ENCODE results near the gene CD4. TPM values are rescaled to one million over a fixed set of nuclear protein-coding genes. Genes with fewer than 3 reads are reported as not detected.

Gene CD4
- total RNA-seq, 3 donors from 2014 or later (not counting 1 experiment from before 2014, with no cell fraction given), result 8.5 to 10.1 (median 9.8) TPM

DNA sequence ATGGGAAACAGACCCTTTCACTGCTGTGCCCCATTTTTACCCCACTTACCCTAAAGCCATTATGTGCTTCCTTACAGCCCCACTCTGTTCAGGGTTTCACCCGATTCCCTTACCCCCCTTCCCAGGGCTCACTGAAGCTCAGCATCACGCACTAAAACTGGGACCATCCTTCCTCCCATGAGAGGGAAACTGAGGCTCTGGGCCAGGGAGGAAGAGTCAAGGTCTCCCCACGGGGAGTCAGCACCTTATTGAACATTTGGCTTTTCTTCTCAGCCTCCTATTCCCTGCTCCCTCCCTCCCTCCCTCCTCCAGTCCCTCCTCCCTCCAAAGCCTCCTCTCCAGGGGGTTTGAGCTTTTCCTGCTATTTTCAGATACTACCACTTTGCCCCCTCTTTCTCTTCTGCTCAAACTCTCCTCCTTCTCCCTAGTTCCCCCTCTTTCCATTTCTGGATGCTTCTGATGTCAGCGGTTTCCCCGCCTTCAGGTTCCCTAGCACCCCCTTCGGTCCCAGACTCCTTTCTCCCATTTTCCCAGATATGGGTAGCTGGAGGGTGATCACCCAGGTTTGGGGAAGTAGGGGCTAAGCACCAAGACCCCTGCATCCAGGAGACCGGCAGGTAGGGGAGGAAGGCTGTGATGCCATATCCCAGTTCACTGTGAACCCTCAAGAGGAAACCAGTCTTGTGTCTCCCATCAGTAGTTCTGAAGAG is 33.3 kb downstream of the CD4 start:
- intact Hi-C loops (cut with micrococcal nuclease), result no loop called here
- Histone ChIP-seq H3K9me3 (ENCODE audit: control insufficient read depth, insufficient read depth, low read length) (no peaks in the 10 kb centered on the region), H3K4me3 (ENCODE audit: low read length) (no peak overlapping the region), H3K36me3 (ENCODE audit: control insufficient read depth, insufficient read depth, low read length) (no peaks in the 10 kb centered on the region), H3K27ac (ENCODE audit: low read length) (no peak overlapping the region), H3K4me1 (ENCODE audit: control insufficient read depth, insufficient read depth, low read length) (peaks cover 14% of the 10 kb centered on the region), H3K27me3 (ENCODE audit: control insufficient read depth, insufficient read depth, low read length) (peaks cover 36% of the 10 kb centered on the region)
- no peaks in the 10 kb centered on the region for H3K36me3 Mint-ChIP-seq
- 77% methylated on average over 5 of the region's 7 CpGs for WGBS (ENCODE audit: insufficient coverage)
- H3K4me3 Mint-ChIP-seq, result no peak overlapping the region
- TF ChIP-seq, protein P1, sequence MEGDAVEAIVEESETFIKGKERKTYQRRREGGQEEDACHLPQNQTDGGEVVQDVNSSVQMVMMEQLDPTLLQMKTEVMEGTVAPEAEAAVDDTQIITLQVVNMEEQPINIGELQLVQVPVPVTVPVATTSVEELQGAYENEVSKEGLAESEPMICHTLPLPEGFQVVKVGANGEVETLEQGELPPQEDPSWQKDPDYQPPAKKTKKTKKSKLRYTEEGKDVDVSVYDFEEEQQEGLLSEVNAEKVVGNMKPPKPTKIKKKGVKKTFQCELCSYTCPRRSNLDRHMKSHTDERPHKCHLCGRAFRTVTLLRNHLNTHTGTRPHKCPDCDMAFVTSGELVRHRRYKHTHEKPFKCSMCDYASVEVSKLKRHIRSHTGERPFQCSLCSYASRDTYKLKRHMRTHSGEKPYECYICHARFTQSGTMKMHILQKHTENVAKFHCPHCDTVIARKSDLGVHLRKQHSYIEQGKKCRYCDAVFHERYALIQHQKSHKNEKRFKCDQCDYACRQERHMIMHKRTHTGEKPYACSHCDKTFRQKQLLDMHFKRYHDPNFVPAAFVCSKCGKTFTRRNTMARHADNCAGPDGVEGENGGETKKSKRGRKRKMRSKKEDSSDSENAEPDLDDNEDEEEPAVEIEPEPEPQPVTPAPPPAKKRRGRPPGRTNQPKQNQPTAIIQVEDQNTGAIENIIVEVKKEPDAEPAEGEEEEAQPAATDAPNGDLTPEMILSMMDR (IDR thresholded peaks at IDR 0.05), result no peak
- peaks cover 44 to 61% of the 10 kb centered on the region in 2 donors for H3K27me3 Mint-ChIP-seq (ENCODE audit: low read depth in 2 of 2)
- H3K9me3 Mint-ChIP-seq, result no peaks in the 10 kb centered on the region
- no peak for ATAC-seq
- peaks cover 5 to 21% of the 10 kb centered on the region in 2 donors for H3K4me1 Mint-ChIP-seq
- DNase-seq, result no peak
- no peak overlapping the region for H3K27ac Mint-ChIP-seq

DNA sequence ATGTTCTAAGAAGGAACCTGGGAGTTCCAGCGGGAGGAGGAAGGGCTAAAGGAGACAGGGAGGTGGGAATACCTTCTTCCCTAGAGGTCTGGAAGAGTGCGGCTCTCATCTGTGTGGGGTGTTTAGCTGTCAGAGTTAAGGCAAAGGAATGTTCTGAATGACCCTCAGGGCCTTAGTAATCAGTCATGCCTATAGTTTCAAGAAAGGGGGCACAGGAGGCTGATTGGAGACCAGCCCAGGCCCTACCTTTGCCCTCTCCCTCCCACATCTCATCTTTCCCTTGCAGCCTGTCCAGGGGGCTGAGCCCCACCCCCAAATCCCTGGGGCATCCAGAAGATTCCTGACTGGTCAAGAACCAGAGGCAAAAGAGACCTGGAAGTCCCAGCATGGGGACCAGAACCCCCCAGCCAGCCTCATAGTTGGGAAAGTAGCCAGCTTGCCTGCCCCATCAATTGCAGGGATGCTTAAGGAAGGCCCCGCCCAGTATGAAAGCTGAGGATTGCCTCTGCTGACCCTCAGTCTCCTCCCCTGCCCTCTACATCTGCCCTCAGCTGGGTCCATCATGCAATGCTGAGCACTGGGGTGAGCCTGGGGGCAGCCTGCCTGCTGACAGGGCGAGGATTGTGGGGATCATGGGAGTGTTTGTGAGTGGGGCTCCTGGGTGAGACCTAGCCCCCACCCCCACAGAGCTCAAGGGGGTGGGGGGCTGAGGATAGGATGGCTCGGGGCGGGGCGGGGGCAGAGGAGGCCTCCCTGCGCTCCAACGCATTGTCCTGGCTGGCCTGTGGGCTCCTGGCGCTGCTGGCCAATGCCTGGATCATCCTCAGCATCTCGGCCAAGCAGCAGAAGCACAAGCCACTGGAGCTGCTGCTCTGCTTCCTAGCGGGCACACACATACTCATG is 34.1 kb downstream of the CD4 start:
- intact Hi-C loops (cut with micrococcal nuclease), result no loop called here
- no peak overlapping the region for H3K4me3 Mint-ChIP-seq

DNA sequence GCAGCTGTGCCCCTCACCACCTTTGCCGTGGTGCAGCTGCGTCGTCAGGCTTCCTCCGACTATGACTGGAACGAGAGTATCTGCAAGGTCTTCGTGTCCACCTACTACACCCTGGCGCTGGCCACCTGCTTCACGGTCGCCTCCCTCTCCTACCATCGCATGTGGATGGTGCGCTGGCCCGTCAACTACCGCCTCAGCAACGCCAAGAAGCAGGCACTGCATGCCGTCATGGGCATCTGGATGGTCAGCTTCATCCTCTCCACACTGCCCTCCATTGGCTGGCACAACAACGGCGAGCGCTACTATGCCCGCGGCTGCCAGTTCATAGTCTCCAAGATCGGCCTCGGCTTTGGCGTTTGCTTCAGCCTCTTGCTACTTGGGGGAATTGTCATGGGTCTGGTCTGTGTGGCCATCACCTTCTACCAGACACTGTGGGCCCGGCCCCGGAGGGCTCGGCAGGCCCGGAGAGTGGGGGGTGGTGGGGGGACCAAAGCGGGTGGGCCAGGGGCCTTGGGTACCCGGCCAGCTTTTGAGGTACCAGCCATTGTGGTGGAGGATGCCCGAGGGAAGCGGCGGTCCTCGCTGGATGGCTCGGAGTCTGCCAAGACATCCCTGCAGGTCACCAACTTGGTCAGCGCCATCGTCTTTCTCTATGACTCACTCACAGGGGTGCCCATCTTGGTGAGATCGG is 34.9 kb downstream of the CD4 start:
- Mint-ChIP-seq H3K9me3 (no peaks in the 10 kb centered on the region), H3K4me3 (no peak overlapping the region), H3K27ac (no peak overlapping the region), H3K36me3 (no peaks in the 10 kb centered on the region), H3K27me3 (ENCODE audit: low read depth in 2 of 2) (peaks cover 50 to 67% of the 10 kb centered on the region in 2 donors), H3K4me1 (peaks cover 15 to 34% of the 10 kb centered on the region in 2 donors)
- no peak overlapping the region for H3K4me3 ChIP-seq (ENCODE audit: low read length)
- TF ChIP-seq, protein P1 (IDR thresholded peaks at IDR 0.05), result no peak
- intact Hi-C loops (cut with micrococcal nuclease), result no loop called here
- H3K9me3 ChIP-seq (ENCODE audit: control insufficient read depth, insufficient read depth, low read length), result no peaks in the 10 kb centered on the region
- DNase-seq (no peak), ATAC-seq (no peak)
- no peak overlapping the region for H3K27ac ChIP-seq (ENCODE audit: low read length)
- H3K36me3 ChIP-seq (ENCODE audit: control insufficient read depth, insufficient read depth, low read length), result no peaks in the 10 kb centered on the region
- peaks cover 45% of the 10 kb centered on the region for H3K27me3 ChIP-seq (ENCODE audit: control insufficient read depth, insufficient read depth, low read length)
- peaks cover 26% of the 10 kb centered on the region for H3K4me1 ChIP-seq (ENCODE audit: control insufficient read depth, insufficient read depth, low read length)
- WGBS (ENCODE audit: insufficient coverage), result 92% methylated on average over 37 of the region's 37 CpGs

More for the DNA sequence above, 34.1 kb downstream of the CD4 start:
- TF ChIP-seq, protein P1 (IDR thresholded peaks at IDR 0.05), result no peak
- peaks cover 40% of the 10 kb centered on the region for H3K27me3 ChIP-seq (ENCODE audit: control insufficient read depth, insufficient read depth, low read length)
- no peak overlapping the region for H3K27ac ChIP-seq (ENCODE audit: low read length)
- DNase-seq (no peak), ATAC-seq (no peak)
- H3K36me3 Mint-ChIP-seq, result no peaks in the 10 kb centered on the region
- H3K4me1 ChIP-seq (ENCODE audit: control insufficient read depth, insufficient read depth, low read length), result peaks cover 20% of the 10 kb centered on the region
- 82% methylated on average over 12 of the region's 12 CpGs for WGBS (ENCODE audit: insufficient coverage)
- H3K36me3 ChIP-seq (ENCODE audit: control insufficient read depth, insufficient read depth, low read length), result no peaks in the 10 kb centered on the region
- no peak overlapping the region for H3K4me3 ChIP-seq (ENCODE audit: low read length)
- H3K27me3 Mint-ChIP-seq (ENCODE audit: low read depth in 2 of 2), result peaks cover 50 to 62% of the 10 kb centered on the region in 2 donors
- H3K4me1 Mint-ChIP-seq, result peaks cover 11 to 28% of the 10 kb centered on the region in 2 donors
- H3K27ac Mint-ChIP-seq, result no peak overlapping the region
- H3K9me3 Mint-ChIP-seq, result no peaks in the 10 kb centered on the region
- H3K9me3 ChIP-seq (ENCODE audit: control insufficient read depth, insufficient read depth, low read length), result no peaks in the 10 kb centered on the region

Data from natural killer cell (primary cell).